Activated naive CD4-positive, alpha-beta T cell treated with anti-CD3 and anti-CD28 coated beads, Interleukin-2, amount 50 U/mL, for 24 hours (primary cell): ENCODE measurements around the gene MLIP.
A peak's percentile ranks its signal among the peaks of the same experiment; 100 is the strongest.
"Not testable (repeated sequence)": the region's sequence is repeated elsewhere in the genome, so short reads cannot be mapped to it uniquely, and the experiment has no call there.

ENCODE experiments used
- H3K27ac Mint-ChIP-seq: one replicate; pipeline ENCODE4 v1.8.0; 2021; ENCODE audit warnings: mild to moderate bottlenecking, mixed read lengths
- H3K27me3 Mint-ChIP-seq: one replicate; pipeline ENCODE4 v1.8.0; 2021; ENCODE audit warnings: mixed read lengths
- H3K36me3 Mint-ChIP-seq: one replicate; pipeline ENCODE4 v1.8.0; 2021; ENCODE audit warnings: mixed read lengths
- H3K4me1 Mint-ChIP-seq: one replicate; pipeline ENCODE4 v1.8.0; 2021; ENCODE audit warnings: mixed read lengths
- H3K4me3 Mint-ChIP-seq: one replicate; pipeline ENCODE4 v1.8.0; 2021; ENCODE audit warnings: mild to moderate bottlenecking, mixed read lengths
- H3K9me3 Mint-ChIP-seq: one replicate; pipeline ENCODE4 v1.8.0; 2021; ENCODE audit warnings: mixed read lengths

MLIP gene

DNA sequence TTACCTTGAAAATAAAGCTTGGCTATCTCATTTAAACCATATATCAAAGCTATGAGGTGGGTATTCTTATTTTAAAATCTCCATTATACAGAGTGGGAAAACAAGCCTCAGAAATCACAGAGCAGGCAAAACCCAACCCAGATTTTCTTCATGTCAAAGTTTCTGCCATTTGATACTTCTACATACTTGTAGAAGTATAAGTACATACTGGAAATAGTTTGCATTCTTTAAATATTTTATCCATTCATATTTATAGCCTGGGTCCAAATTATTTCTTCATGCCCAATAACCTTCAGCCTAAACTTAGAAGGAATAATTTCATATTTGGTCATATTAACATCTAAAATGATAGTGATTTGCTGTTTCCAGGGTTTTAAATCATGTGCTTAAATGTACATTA, 61.8 kb downstream of the MLIP start:
- no peaks in the 10 kb centered on the region for H3K36me3 Mint-ChIP-seq

DNA sequence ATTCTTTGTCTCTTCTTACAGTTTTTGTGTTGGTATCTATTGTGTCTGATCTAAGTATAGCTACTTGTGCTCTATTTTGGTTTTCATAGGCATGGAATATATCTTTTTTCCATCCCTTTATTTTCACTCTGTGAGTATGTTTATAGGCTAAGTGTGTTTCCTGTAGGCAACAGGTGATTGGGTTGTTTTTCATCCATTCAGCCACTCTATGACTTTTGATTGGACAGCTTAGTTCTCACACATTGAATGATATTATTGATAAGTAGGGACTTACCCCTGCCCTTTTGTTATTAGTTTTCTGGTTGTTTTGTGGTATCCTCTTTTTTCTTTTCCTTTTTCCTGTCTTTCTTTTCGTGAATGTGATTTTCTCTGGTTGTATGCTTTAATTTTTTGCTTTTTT, 67.9 kb downstream of the MLIP start:
- H3K36me3 Mint-ChIP-seq: no peaks in the 10 kb centered on the region
- H3K9me3 Mint-ChIP-seq: peaks cover 5% of the 10 kb centered on the region
- no peaks in the 10 kb centered on the region for H3K27me3 Mint-ChIP-seq
- peak overlapping the region; percentile 15 for H3K27ac Mint-ChIP-seq
- H3K4me3 Mint-ChIP-seq: no peak overlapping the region
- H3K4me1 Mint-ChIP-seq: no peaks in the 10 kb centered on the region

More for the DNA sequence above, 61.8 kb downstream of the MLIP start:
- Mint-ChIP-seq H3K9me3 (no peaks in the 10 kb centered on the region), H3K27me3 (no peaks in the 10 kb centered on the region), H3K4me3 (no peak overlapping the region), H3K4me1 (no peaks in the 10 kb centered on the region), H3K27ac (no peak overlapping the region)

DNA sequence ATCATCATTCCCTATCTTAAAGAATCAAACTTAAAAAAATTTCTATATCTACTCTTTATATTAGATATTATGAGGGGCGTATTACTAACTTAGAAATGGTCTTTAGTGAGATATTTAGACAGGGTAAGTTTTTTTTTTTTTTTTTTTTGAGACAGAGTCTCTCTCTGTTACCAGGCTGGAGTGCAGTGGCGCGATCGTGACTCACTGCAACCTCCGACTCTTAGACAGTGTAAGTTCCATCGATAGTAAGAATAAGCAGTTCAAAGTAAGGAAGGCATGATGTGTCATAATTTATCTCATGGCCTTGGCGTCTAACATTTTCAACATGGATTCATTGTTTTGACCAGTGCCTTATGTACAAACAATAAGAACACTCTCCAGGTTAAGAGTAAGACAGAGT, 72.4 kb downstream of the MLIP start:
- peaks cover 5% of the 10 kb centered on the region for H3K9me3 Mint-ChIP-seq
- no peaks in the 10 kb centered on the region for H3K4me1 Mint-ChIP-seq
- no peak overlapping the region for H3K27ac Mint-ChIP-seq
- H3K36me3 Mint-ChIP-seq: no peaks in the 10 kb centered on the region
- H3K4me3 Mint-ChIP-seq: no peak overlapping the region
- H3K27me3 Mint-ChIP-seq: no peaks in the 10 kb centered on the region

DNA sequence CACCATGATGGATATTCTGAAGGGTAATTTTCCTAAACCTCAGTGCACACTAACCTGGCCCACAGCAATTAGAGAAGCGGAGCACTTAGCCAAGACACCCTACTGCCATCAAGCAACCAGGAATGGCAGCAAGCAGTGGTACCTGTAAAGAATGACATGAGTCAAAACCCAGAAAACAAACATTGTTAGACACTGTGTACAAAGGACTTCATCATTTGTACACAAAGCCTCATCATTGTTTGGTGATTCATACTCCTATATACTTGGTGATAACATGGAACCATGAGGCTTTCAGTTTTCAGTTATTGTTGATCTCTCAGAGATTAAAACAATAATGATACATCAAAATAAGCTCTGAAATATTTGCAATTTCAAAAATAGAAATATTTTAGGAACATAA, 74.6 kb downstream of the MLIP start:
- H3K9me3 Mint-ChIP-seq: no peaks in the 10 kb centered on the region
- no peak overlapping the region for H3K4me3 Mint-ChIP-seq
- H3K27ac Mint-ChIP-seq: no peak overlapping the region
- no peaks in the 10 kb centered on the region for H3K27me3 Mint-ChIP-seq
- no peaks in the 10 kb centered on the region for H3K36me3 Mint-ChIP-seq
- H3K4me1 Mint-ChIP-seq: no peaks in the 10 kb centered on the region

- Mint-ChIP-seq H3K4me1 (no peaks in the 10 kb centered on the region), H3K4me3 (no peak overlapping the region), H3K36me3 (no peaks in the 10 kb centered on the region), H3K9me3 (no peaks in the 10 kb centered on the region), H3K27me3 (no peaks in the 10 kb centered on the region), H3K27ac (no peak overlapping the region)
Observed at GRCh38 chr6:54188846-54189245, 77.6 kb downstream of the MLIP start.

GRCh38 chr6:54191461-54191860, 80.2 kb downstream of the MLIP start:
- H3K9me3 Mint-ChIP-seq: no peaks in the 10 kb centered on the region
- no peaks in the 10 kb centered on the region for H3K4me1 Mint-ChIP-seq
- H3K36me3 Mint-ChIP-seq: no peaks in the 10 kb centered on the region
- no peaks in the 10 kb centered on the region for H3K27me3 Mint-ChIP-seq
- H3K27ac Mint-ChIP-seq: no peak overlapping the region
- no peak overlapping the region for H3K4me3 Mint-ChIP-seq

GRCh38 chr6:54192993-54193392, 81.8 kb downstream of the MLIP start:
- no peak overlapping the region for H3K27ac Mint-ChIP-seq

GRCh38 chr6:54193560-54193959, 82.3 kb downstream of the MLIP start:
- H3K27me3 Mint-ChIP-seq: no peaks in the 10 kb centered on the region
- H3K27ac Mint-ChIP-seq: no peak overlapping the region
- H3K9me3 Mint-ChIP-seq: no peaks in the 10 kb centered on the region
- no peaks in the 10 kb centered on the region for H3K36me3 Mint-ChIP-seq
- no peak overlapping the region for H3K4me3 Mint-ChIP-seq
- H3K4me1 Mint-ChIP-seq: no peaks in the 10 kb centered on the region

More at GRCh38 chr6:54192993-54193392, 81.8 kb downstream of the MLIP start:
- no peaks in the 10 kb centered on the region for H3K9me3 Mint-ChIP-seq
- no peak overlapping the region for H3K4me3 Mint-ChIP-seq
- H3K4me1 Mint-ChIP-seq: no peaks in the 10 kb centered on the region
- no peaks in the 10 kb centered on the region for H3K27me3 Mint-ChIP-seq
- no peaks in the 10 kb centered on the region for H3K36me3 Mint-ChIP-seq

GRCh38 chr6:54194067-54194466, 82.8 kb downstream of the MLIP start:
- Mint-ChIP-seq H3K27ac (no peak overlapping the region), H3K36me3 (no peaks in the 10 kb centered on the region), H3K9me3 (no peaks in the 10 kb centered on the region), H3K4me3 (no peak overlapping the region), H3K27me3 (no peaks in the 10 kb centered on the region), H3K4me1 (no peaks in the 10 kb centered on the region)

DNA sequence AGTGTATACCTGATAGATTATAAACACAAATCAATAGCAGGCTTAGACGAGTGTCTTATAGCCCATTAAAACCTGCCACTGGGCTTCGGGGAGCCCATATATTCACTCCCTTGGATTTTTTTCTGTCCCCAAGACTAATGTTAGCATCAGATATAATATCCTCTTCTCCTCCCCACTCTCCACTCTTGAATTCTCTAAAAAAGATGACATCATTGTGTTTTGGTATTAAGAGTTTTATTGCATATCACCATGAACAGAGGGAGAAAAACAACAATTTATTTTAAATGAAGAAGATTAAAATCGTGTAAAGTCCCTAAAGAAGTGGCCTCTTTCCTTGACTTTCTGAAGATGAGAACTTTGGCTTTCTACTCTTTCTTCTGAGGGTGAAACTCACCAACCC, 84.4 kb downstream of the MLIP start:
- Mint-ChIP-seq H3K4me1 (no peaks in the 10 kb centered on the region), H3K36me3 (no peaks in the 10 kb centered on the region), H3K9me3 (no peaks in the 10 kb centered on the region)

DNA sequence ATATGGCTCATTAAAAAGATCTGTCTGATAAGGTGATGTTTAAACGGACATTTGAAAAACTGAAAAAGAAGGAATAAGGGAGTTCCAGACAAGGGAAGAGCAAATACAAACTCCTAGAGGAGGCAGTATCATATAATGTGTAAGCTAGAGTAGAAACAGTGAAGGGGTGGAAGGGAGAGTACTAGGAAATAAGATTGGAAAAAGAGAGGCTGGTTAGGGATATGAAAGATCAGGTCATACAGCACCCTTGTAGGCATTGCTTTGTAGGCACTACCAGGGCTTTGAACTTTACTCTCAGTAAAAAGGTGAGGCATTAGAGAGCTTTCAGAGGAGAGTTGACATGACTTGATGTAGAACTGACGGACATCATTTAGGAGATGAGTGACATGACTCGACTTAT, 85.7 kb downstream of the MLIP start:
- Mint-ChIP-seq H3K27ac (no peak overlapping the region), H3K27me3 (no peaks in the 10 kb centered on the region), H3K4me3 (no peak overlapping the region), H3K9me3 (no peaks in the 10 kb centered on the region), H3K36me3 (no peaks in the 10 kb centered on the region), H3K4me1 (no peaks in the 10 kb centered on the region)

More for the DNA sequence above, 84.4 kb downstream of the MLIP start:
- Mint-ChIP-seq H3K4me3 (no peak overlapping the region), H3K27me3 (no peaks in the 10 kb centered on the region), H3K27ac (no peak overlapping the region)

- no peaks in the 10 kb centered on the region for H3K4me1 Mint-ChIP-seq
- H3K9me3 Mint-ChIP-seq: no peaks in the 10 kb centered on the region
- H3K27ac Mint-ChIP-seq: no peak overlapping the region
- H3K4me3 Mint-ChIP-seq: no peak overlapping the region
- H3K27me3 Mint-ChIP-seq: no peaks in the 10 kb centered on the region
- no peaks in the 10 kb centered on the region for H3K36me3 Mint-ChIP-seq
Observed at GRCh38 chr6:54198134-54198533, 86.9 kb downstream of the MLIP start.

DNA sequence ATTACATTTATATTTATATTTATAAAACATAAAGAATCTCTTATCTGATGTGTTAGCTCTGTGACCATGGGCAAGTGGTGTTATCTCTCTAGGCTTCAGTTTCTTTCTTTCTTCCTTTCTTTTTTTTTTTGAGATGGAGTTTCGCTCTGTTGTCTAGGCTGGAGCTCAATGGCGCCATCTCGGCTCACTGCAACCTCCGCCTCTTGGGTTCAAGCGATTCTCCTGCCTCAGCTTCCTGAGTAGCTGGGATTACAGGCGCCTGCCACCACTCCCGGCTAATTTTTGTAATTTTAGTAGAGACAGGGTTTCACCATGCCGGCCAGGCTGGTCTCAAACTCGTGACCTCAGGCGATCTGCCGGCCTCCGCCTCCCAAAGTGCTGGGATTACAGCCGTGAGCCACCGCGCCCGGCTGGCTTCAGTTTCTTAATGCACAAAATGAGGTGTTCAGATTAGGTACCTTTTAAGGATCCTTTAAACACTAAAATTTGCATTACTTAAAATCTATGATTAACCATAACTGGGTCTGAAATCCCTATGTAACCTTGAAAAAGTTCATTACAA, 92.3 kb downstream of the MLIP start:
- H3K4me3 Mint-ChIP-seq, H3K27ac Mint-ChIP-seq, H3K9me3 Mint-ChIP-seq, H3K27me3 Mint-ChIP-seq, H3K36me3 Mint-ChIP-seq, H3K4me1 Mint-ChIP-seq: not testable (repeated sequence)

DNA sequence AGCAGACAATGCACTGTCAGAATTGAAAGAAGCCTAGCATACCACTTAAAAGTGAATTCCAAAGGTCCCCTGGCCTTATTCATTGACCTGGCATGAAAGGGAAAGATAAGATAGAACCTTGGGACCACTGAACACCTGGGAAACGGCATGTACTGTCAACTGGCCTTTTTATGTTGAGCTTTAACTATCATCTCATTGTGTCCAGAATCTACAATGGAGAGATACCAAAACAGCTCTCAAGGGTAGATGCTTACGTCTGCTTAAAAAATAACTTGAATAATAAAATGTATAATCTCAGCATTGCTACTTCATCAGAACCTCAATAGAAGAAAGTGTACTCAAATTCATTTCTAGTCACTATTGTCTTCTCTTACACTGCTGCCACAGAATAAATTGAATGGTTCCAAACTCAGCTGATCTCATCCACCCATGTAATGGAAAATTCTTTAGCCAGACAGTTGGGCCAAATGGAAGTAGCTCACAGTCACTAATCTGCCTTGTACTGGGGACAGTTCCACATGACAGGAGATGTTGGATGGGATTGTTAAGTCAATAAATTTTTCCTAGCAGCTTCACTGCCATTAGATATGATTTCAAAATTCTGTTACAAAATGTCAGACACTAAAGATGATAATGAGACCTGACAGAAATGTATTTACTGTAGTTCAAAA, 93.8 kb downstream of the MLIP start:
- H3K36me3 Mint-ChIP-seq: no peaks in the 10 kb centered on the region
- no peak overlapping the region for H3K4me3 Mint-ChIP-seq
- H3K27me3 Mint-ChIP-seq: no peaks in the 10 kb centered on the region
- H3K27ac Mint-ChIP-seq: no peak overlapping the region
- H3K9me3 Mint-ChIP-seq: no peaks in the 10 kb centered on the region
- no peaks in the 10 kb centered on the region for H3K4me1 Mint-ChIP-seq

GRCh38 chr6:54206510-54206909, 95.3 kb downstream of the MLIP start:
- Mint-ChIP-seq H3K4me3 (no peak overlapping the region), H3K4me1 (no peaks in the 10 kb centered on the region), H3K36me3 (no peaks in the 10 kb centered on the region), H3K9me3 (no peaks in the 10 kb centered on the region), H3K27me3 (no peaks in the 10 kb centered on the region), H3K27ac (no peak overlapping the region)

DNA sequence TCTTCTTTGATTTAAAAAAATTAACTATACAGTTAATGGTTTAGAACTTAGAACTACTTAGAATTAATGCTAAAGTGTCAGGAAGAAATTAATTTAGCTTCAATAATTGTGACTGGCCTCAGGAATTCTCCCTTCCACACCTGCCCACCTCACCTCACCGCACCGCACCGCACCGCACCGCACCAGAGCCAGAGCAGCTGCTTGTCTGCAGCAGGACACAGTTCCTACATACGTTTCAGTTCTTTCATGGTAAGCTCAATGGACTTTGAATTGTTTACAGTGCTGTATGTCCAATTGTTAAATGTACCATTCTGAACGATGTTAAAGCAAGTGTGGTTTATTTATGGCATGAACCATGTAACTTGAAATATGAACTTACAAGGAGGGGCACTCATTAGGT, 98.7 kb downstream of the MLIP start:
- not testable (repeated sequence) for H3K4me1 Mint-ChIP-seq, H3K27ac Mint-ChIP-seq, H3K36me3 Mint-ChIP-seq, H3K27me3 Mint-ChIP-seq, H3K4me3 Mint-ChIP-seq, H3K9me3 Mint-ChIP-seq

DNA sequence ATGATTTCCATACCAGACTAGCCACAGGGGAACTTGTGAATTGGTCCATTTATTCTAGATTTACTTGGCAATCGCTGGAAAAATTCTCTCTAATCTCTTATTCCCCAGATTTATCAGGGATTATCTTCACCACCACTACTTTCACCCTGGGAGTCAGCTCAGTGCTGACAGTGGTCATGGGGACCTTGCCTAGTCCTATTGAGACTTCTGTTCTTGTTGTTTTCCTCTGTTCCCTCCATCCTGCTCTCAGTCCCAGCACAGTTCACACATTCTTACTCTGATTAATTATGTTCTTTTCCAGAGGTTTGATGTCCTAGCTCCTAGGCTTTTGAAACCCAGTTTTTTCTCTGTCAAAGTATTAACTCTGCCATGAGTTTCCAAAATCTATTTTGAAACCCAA, 103.0 kb downstream of the MLIP start:
- H3K36me3 Mint-ChIP-seq: no peaks in the 10 kb centered on the region
- no peaks in the 10 kb centered on the region for H3K4me1 Mint-ChIP-seq
- H3K27ac Mint-ChIP-seq: no peak overlapping the region
- no peaks in the 10 kb centered on the region for H3K27me3 Mint-ChIP-seq
- no peak overlapping the region for H3K4me3 Mint-ChIP-seq
- H3K9me3 Mint-ChIP-seq: no peaks in the 10 kb centered on the region
